Frontal cortex (tissue), 4 donors: ENCODE measurements around the gene KCNC4. TPM values are rescaled to one million over a fixed set of nuclear protein-coding genes. Genes with fewer than 3 reads are reported as not detected.

Source experiments
- DNase-seq, 2 donors: peaks; one replicate each; pipeline ENCODE4 v3.0.0; 2012; ENCODE audit warnings: low spot score in 2 of 2
- FAIRE-seq: peaks from 2 replicates; lab custom pipeline; 2012; peaks lifted over from hg19 to GRCh38; lab: Jason Lieb, UNC
- total RNA-seq: library from RNA; depleted of rRNA; stranded (reverse); fragments of >200 nt; gene quantifications from one replicate; pipeline ENCODE4 v1.2.3, GENCODE V29; 2014
- donor health status: control.
- donor health status: control.
- donor health status: control.

Gene KCNC4
- total RNA-seq, 1 donor from 2014 or later: 2.4 TPM

- no peak for DNase-seq
- FAIRE-seq: no peak
Observed at GRCh38 chr1:110187139-110187890, 22.8 kb upstream of the KCNC4 start.

- DNase-seq (no peak), FAIRE-seq (no peak)
Observed at GRCh38 chr1:110188035-110188618, 22.0 kb upstream of the KCNC4 start.

GRCh38 chr1:110189181-110189580 is 20.9 kb upstream of the KCNC4 start:
- DNase-seq (no peak), FAIRE-seq (no peak)

GRCh38 chr1:110190282-110190929 is 19.7 kb upstream of the KCNC4 start:
- no peak for FAIRE-seq
- no peak for DNase-seq

GRCh38 chr1:110192541-110192940 is 17.6 kb upstream of the KCNC4 start:
- DNase-seq (no peak), FAIRE-seq (no peak)

GRCh38 chr1:110195196-110195595 is 14.9 kb upstream of the KCNC4 start:
- DNase-seq (no peak), FAIRE-seq (no peak)

- DNase-seq: peak; percentile 57 to 79
- FAIRE-seq: no peak
Observed at GRCh38 chr1:110196917-110197765, 13.0 kb upstream of the KCNC4 start.

GRCh38 chr1:110197905-110198629 is 12.0 kb upstream of the KCNC4 start:
- FAIRE-seq (no peak), DNase-seq (no peak)

GRCh38 chr1:110198746-110199145 is 11.4 kb upstream of the KCNC4 start:
- no peak for DNase-seq
- FAIRE-seq: no peak

- FAIRE-seq (no peak), DNase-seq (no peak)
Observed at GRCh38 chr1:110200190-110200589, 9.9 kb upstream of the KCNC4 start.

GRCh38 chr1:110200666-110201065 is 9.4 kb upstream of the KCNC4 start:
- FAIRE-seq: no peak
- DNase-seq: no peak

- DNase-seq (no peak), FAIRE-seq (no peak)
Observed at GRCh38 chr1:110201157-110201825, 8.8 kb upstream of the KCNC4 start.

GRCh38 chr1:110203021-110203661 is 7.0 kb upstream of the KCNC4 start:
- peak; percentile 55 to 68 for DNase-seq
- FAIRE-seq: no peak

GRCh38 chr1:110205156-110205555 is 5.0 kb upstream of the KCNC4 start:
- FAIRE-seq (no peak), DNase-seq (no peak)

- FAIRE-seq (no peak), DNase-seq (no peak)
Observed at GRCh38 chr1:110205591-110206155, 4.4 kb upstream of the KCNC4 start.

GRCh38 chr1:110206261-110206920 is 3.7 kb upstream of the KCNC4 start:
- no peak for FAIRE-seq
- DNase-seq: no peak

GRCh38 chr1:110207831-110208230 is 2.3 kb upstream of the KCNC4 start:
- DNase-seq (peak; percentile 63 to 71), FAIRE-seq (no peak)
